ENCODE results near the gene DNAAF2. TPM values are rescaled to one million over a fixed set of nuclear protein-coding genes. Genes with fewer than 3 reads are reported as not detected.

The DNAAF2 gene
- total and polyA plus RNA-seq, 2 of the 8 experiments (the other 6 are each of a cell fraction or from before 2014, with no cell fraction given): 12.2 to 30.0 TPM

DNA sequence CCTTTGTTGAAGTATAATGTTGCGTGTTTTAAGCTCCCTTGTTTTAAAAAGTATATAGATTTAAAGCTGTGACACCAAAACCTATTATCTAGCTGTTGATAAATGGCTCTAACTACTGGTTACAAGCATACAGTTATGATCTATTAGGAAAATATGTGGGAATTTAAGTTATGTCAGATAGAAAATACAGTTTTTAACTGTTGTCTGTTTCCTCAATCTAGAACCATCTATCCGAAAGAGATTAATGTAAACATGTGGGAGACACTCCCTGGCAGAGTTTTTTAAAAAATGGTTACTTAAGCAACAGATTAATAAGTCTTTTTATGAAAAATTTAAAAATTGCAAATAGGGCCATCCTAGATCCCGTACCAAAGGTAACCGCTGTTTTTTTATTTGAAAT lies 22.8 kb downstream of the DNAAF2 start:
- POLR2A ChIA-PET (ENCODE audit: partially characterized antibody): interaction anchor here (0.6 to 3.2 kb wide), 3 partner anchors 8 to 13 kb away, joined by 3 to 19 read pairs (median 5); partner anchors contain the start of genes LRR1, MGAT2 and RPL36AL
- no peak overlapping the region for H3K14ac ChIP-seq (ENCODE audit: insufficient read length)
- TF ChIP-seq SIX5 (IDR thresholded peaks at IDR 0.05; ENCODE audit: low read depth, low read length) (no peak), CBX8 (IDR thresholded peaks at IDR 0.05; ENCODE audit: borderline replicate concordance, low read depth, low read length) (no peak), CBX5 (IDR thresholded peaks at IDR 0.05; ENCODE audit: low read depth, low read length) (no peak), TBP (IDR thresholded peaks at IDR 0.05; ENCODE audit: low read depth, low read length) (no peak)

More for the DNA sequence above, 22.8 kb downstream of the DNAAF2 start:
- FAIRE-seq (no peak), DNase-seq (ENCODE audit: low read depth in 1 of 2, low spot score in 2 of 2) (no peak)
- Histone ChIP-seq H2BK15ac (ENCODE audit: low read length) (no peak overlapping the region), H3K4me2 (ENCODE audit: insufficient read depth in 1 of 2, low read depth in 2 of 2, low read length in 2 of 2) (no peak overlapping the region), H4K5ac (ENCODE audit: insufficient read length, low read depth, low read length) (no peak overlapping the region), H2AK5ac (ENCODE audit: low read depth, low read length) (no peak overlapping the region), H3K56ac (replicated peaks; ENCODE audit: insufficient read length, low read depth, low read length) (no peak overlapping the region), H3K27me3 (replicated peaks in 1 of 4; ENCODE audit: control insufficient read depth in 3 of 4, extremely low read depth in 1 of 4, insufficient read depth in 3 of 4, low read length in 3 of 4) (no peaks in the 10 kb centered on the region), H4K20me1 (replicated peaks in 1 of 2; ENCODE audit: control insufficient read depth in 1 of 2, insufficient read depth in 2 of 2, low read length in 2 of 2) (no peaks in the 10 kb centered on the region), H2BK12ac (ENCODE audit: low read depth, low read length) (no peak overlapping the region), H3K79me1 (ENCODE audit: low read depth, low read length) (no peaks in the 10 kb centered on the region), H2BK5ac (ENCODE audit: low read depth, low read length) (no peak overlapping the region), H3K23me2 (ENCODE audit: low read depth, low read length) (no peaks in the 10 kb centered on the region), H4K8ac (ENCODE audit: extremely low read depth, insufficient read depth, low read length) (no peak overlapping the region), H4K91ac (replicated peaks; ENCODE audit: insufficient read length, low read length) (no peak overlapping the region), H3K4me1 (replicated peaks in 1 of 4; ENCODE audit: control insufficient read depth in 3 of 4, insufficient read depth in 4 of 4, low read length in 3 of 4) (no peaks in the 10 kb centered on the region), H3K18ac (ENCODE audit: extremely low read depth, low read length) (no peak overlapping the region), H3K36me3 (ENCODE audit: control insufficient read depth in 2 of 4, insufficient read depth in 4 of 4, low read length in 3 of 4) (peaks cover 0 to 22% (median 5%) of the 10 kb centered on the region in 4 experiments; a peak in 4 of 8 replicates), H3K79me2 (ENCODE audit: control insufficient read depth in 1 of 2, insufficient read depth in 2 of 2, low read length in 2 of 2) (no peaks in the 10 kb centered on the region), H3K4me3 (ENCODE audit: extremely low read depth in 1 of 4, insufficient read depth in 2 of 4, low read depth in 3 of 4, low read length in 4 of 4) (no peak overlapping the region), H3K27ac (ENCODE audit: low read depth, low read length) (no peak overlapping the region), H3K23ac (ENCODE audit: insufficient read length) (no peak overlapping the region), H2BK20ac (ENCODE audit: low read length) (no peak overlapping the region), H2BK120ac (replicated peaks; ENCODE audit: low read depth, low read length) (no peak overlapping the region), H2AFZ (ENCODE audit: low read length) (no peak overlapping the region), H3K9ac (replicated peaks in 1 of 4; ENCODE audit: extremely low read depth in 1 of 4, low read depth in 3 of 4, low read length in 3 of 4) (no peak overlapping the region), H3K9me3 (ENCODE audit: insufficient read depth in 2 of 2, low read depth in 1 of 2, low read length in 1 of 2) (no peaks in the 10 kb centered on the region), H3K4ac (replicated peaks; ENCODE audit: insufficient read length, low read depth, low read length) (no peak overlapping the region)
- CTCF ChIA-PET (ENCODE audit: partially characterized antibody): interaction anchor here (1.1 kb wide), 2 partner anchors 9 to 248 kb away, joined by 3 read pairs; no protein-coding TSS in a partner anchor
- WGBS, 2 experiments (ENCODE audit: extremely low coverage in 1 of 2, insufficient coverage in 1 of 2, insufficient read length in 1 of 2, insufficient replicate concordance in 2 of 2, low coverage in 1 of 2, low lambda C conversion rate in 2 of 2, missing lambda C conversion rate in 1 of 2): 92% methylated on average over 4 of the region's 4 CpGs; no CpG with 5 or more reads in 1 of the 2 experiments

Data from H1 (cell line).